IPS DF 19.7 (cell line): Measurements from ENCODE around the gene FGFR2.
"Not testable (repeated sequence)": the region's sequence is repeated elsewhere in the genome, so short reads cannot be mapped to it uniquely, and the experiment has no call there.

ENCODE experiments used
- DNase-seq: peaks from one replicate; pipeline ENCODE4 v3.0.0-alpha.2; 2013; ENCODE audit warnings: low read depth, low spot score

The FGFR2 gene

DNA sequence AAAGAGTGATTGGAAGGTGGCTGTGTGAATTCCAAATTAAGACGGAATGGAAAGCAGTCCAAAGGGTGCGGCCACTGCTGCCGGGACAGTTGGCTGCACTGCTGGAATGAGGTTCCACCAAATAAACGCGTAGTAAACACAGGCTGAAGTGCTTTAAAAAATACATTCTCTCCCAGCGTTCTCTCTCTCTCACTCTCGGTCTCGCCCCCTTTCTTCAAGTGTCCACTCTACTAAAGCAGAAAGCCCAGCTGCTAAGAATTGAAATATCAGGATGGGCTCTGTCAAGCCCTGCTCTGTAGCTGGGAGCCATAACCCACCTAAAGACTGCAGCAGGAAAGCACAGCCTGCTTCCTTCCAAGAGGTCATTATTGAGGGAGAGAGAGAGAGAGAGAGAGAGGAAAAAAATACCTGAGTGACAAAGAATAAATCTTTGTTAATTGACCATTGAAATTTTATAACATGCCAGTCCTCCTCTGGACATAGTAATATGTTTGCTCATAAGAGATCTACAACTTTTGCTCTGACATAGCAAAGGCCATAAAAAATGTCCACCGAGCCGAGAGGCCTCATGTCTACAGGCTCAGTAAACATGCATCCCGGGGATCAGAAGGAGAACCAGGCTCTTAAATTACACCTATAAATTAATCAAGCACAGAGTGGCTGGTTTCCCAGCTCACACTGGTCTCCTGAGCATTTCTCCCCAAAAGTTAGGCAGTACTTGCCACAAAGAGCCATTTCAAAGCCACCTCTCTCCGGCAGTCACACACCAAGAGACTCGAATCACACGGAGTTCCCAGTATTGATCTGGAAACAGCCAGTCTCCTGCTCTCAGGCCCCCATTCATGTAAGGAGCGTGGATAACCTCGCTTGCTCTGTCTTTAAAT is 72.8 kb downstream of the FGFR2 start:
- no peak for DNase-seq

DNA sequence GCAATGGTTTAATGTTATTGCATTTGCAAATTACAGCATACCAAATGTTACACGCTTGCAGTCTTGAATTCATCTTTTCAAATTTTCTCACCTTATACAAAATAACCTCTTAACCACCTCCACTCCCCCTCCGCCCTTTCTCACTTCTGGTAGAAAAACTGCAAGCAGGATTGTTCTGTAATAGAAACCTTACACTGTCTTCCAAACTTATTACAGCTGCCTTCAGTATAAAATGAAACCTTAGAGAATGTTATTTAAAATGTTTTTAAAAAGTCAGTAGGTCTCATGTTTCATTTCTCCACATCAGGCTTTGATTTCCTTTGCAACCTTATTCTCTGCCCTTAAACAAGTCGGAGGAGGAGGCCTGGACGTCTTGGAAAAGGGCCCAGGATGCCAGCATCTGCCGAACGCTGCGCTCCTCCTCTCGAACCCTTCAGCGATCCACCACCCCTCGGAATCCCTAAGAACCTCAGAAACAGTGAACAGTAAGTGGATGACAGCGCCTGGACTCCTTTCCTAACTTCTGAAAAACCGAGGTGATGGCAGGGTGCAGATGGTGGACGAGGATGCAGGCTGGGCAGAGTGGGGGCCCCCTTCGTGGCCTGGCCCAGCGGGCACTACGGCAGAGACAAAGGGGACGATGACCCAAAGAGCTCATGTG is 74.0 kb downstream of the FGFR2 start:
- DNase-seq: no peak

DNA sequence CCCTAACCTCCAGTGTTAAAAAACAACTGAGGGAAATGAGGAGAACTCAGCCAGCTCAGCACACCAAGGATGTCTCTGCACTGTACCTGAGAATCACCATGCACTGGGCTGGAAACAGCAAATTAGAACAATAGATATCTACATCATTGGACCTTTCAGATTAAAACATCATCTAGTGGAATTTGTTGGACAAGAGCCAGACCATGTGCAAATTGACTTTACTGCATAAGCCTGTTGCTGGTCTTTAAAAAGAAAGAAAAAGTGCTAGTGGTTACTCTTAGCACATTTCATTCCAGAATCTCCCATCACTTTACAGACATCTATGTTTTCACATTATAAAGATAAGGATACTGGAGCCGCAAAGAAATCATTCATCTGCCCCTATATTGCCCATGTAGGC is 75.4 kb downstream of the FGFR2 start:
- DNase-seq: no peak

DNA sequence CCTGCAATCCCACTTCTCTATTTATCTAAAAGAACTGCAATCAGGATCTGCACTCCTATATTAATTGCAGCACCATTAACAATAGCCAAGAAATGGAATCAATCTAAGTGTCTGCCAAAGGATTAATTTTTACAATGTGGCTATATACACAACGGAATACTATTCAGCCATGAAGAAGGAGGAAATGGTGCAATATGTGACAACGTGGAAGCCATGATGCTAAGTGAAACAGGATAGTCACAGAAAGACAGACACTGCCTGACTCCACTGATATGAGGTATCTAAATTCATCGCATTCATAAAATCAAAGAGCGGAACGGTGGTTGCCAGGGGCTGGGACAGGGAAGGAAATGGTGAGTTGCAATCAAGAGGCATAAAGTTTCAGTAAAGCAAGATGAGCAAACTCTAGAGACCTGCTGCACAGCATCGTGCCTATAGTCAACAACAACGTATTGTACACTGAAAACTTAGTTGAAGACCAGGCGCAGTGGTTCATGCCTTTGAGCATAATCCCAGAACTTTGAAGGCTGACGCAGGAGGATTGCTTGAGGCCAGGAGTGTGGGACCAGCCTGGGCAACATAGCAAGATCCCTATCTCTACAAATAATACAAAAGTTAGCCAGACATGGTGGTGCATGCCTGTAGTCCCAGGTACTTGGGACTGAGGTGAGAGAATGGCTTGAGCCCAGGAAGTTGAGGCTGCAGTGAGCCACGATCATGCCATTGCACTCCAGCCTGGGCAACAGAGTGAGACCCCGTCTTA is 76.3 kb downstream of the FGFR2 start:
- DNase-seq: no peak

DNA sequence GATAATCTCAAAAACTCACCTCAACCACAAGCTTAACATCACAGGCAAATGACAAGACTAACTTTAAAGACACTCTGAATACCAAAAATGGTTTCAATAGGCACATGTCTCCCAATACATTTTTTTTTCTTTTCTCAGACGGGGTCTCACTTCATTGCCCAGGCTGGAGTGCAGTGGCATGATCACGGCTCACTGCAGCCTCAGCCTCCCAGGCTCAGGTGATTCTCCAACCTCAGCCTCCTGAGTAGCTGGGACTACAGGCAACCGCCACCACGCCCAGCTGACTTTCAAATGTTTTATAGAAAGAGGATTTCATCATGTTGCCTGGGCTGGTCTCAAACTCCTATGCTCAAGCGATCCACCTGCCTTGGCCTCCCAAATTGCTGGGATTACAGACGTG is 77.7 kb downstream of the FGFR2 start:
- DNase-seq: not testable (repeated sequence)

DNA sequence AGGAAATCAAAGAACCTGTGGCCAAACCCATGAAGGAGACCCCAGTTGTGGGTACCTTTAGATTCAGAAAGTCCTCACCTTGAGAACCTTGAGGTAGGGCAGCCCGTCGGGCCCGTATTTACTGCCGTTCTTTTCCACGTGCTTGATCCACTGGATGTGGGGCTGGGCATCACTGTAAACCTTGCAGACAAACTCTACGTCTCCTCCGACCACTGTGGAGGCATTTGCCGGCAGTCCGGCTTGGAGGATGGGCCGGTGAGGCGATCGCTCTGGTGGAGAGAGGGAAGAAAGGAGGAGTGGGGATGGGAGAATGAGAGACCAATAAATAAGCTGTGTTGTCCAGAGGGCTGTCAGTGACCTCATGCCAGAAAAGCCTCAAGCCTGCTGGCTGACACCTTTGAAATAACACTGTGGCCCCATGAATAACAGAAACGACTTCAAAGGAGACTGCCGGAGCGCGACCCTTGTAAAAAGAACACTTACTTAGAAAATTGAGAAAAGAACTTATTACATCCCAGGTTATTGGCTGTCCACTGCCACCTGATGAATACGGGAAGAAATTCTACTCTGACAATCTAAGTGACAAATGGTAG is 78.2 kb downstream of the FGFR2 start:
- DNase-seq: no peak

DNA sequence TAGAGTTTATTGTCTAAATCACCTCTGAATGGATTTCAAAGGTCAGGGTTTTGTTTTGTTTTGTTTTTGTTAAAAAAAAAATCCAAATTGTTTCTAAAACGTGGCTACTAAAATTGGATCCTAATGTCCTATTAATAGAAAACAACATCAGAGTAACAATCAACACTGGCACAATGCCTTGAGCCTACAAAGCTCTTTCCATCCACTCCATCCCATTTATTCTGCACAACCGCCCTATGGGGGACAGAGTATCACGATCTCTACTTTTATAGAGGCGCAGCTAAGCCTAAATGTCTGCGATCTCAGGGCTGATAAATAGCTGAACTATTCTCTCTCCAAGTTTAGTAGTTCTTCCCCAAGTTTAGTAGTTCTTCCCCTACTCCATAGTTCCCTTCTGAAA is 78.8 kb downstream of the FGFR2 start:
- DNase-seq: no peak

DNA sequence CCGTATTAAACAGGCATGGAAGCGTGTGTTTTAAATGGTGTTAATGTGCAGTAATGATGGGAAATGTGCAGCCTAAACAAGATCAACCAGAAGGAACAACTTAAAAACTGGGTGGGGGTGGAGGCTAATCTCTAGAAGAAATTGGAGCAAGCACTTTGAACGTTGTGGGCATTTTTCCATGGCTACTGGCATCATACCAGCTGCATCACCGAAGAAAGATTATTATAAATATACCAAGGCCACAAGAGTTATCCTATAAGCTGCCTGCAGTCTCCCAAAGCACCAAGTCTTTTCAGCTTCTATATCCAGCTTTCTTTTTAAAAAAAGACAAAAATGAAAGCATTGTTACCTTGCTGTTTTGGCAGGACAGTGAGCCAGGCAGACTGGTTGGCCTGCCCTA is 79.9 kb downstream of the FGFR2 start:
- no peak for DNase-seq

DNA sequence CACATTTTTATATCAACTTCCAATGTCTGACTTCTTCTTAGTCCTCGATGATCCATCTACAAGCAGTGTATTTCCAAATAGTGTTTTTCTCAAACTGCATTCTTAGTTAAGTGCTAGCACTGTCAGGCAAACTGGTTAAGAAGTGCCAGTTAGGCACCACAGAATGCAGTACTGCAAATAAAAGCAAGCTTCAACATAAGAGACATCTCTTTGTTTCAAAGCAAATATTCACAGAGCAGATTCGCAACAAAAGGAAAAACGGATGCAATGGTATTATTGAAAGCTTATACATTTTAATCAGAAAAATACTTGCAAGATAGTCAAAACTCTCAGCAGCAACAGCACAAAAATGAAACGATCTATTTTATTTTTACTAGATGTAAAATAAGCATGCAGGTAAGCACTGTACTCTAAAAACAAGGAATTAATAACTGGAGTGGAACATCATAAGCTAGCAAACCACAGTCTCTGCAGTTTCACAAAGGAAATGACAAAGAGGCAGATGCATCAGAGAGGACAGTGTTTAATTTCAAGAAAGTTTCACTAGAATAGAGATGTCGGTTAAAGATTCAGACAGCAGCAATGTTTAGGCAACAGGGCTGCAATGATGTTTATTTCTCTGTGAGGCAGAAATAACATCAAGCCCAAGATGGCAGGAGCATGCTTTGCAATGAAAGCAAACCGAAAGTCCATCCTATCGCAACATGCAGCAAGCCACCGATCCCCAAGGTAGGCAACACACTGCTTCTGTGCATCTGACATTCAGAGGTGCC is 82.0 kb downstream of the FGFR2 start:
- no peak for DNase-seq

DNA sequence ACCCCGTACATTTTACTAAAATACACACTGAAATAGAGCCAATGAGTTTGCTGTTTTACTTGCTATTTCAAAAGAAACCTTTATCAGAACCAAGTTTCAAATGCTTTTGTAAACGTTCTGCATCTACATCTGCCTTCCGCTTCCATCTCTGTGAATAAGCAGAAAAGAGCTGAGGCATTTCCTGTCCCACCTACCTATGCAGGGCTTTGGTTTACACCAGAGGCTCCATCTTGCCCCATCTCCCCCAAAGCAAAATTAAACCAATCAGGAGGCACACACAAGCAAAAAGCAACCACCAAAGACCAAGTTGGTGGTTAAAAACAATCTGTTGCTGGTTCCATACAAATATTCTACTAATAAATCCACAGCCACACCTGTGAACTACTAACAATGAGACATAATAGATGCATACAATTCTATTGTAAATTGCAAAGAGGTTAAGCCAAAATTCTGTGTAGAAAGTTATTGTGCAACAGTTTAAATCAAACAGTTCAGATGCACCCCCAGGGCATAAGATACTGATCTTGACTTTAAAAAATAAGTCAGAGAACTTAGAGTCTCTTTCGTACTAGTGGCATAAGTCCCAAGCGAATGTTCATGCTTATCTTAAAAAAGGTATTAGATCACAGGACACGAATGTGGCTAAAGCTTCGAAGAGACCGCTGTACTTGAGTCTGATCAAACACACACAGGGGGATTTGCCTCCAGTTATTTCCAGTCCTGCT is 83.9 kb downstream of the FGFR2 start:
- no peak for DNase-seq

DNA sequence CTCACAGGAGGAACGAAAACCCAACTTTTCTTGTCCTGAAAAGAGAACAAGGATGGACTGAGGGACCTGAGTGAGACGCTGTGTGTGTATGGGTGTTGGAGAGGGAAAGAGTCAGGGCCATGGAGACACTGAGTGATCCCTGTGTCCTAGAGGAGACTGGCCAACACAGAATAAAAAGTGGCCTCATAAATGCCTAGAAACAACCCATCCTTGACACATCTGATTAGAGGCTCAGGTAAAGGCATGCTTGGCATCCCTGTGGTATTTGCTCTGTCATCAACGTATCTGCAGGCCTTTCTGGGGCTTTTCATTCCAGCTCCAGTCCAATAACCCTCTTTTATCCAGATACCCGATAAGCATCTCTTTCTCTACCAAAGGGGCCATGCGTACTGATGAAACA is 86.3 kb downstream of the FGFR2 start:
- DNase-seq: no peak

DNA sequence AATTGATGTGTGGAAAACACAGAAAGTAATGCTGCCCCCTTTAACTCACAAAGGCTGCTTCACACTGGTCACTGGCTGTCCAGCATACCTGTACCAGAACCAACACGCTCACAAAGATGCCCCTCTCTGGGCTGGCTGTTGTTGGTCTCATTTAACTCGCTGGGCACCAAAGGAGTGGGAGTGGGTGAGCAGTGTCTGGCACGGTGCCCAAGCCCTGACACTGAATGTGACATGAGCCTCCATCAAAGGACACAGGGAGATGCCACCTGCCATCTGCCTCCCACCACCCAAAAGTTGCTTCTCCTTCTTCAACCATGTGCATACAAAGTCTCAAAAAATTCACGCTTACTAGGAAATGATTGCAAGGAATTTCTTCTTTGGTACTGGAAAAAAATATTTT is 86.8 kb downstream of the FGFR2 start:
- no peak for DNase-seq

DNA sequence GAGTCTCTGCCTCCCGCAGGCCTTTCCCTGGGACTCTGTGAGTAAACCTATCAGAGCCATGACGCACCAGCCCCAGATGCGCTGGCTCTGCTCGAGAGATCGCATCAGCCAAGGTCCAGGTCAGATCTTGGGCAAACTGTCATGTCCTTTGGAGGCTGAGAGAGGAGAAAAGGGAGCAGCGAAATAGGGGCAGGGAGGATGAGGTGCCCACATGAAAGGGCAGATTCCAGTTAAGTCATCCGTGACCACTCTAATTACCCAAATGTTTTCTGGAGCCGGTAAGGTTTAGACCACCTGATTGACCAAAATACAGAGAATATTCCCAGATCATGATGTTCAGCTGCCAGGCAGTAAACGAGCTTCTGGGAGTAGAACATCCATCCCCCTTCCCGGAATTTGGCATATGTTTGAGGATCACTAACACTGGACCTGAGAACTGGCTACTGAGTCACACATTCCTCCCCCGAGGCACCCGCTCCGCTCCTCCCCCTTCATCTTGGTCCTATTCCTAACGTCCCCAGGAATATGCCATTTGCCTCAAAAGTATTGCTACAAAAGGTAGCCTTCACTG is 88.0 kb downstream of the FGFR2 start:
- no peak for DNase-seq

DNA sequence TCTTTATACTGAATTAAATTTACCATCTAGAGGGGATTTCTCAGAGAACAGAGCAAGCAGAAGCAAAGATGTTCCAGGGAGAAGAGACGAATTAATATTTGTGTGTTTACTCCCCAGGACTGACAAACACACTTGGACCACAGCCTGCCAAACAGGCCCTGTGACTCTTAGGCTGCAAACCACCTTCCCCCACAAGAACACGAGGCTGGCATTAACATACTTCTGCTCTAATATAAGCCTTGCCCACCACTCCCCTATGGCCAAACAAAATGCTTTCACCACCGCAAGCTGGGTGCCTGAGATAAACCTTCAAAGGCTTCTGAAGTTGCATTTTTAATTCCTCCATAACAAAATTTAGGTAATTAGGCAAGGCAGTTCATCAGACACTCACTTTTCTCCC is 88.4 kb downstream of the FGFR2 start:
- no peak for DNase-seq

DNA sequence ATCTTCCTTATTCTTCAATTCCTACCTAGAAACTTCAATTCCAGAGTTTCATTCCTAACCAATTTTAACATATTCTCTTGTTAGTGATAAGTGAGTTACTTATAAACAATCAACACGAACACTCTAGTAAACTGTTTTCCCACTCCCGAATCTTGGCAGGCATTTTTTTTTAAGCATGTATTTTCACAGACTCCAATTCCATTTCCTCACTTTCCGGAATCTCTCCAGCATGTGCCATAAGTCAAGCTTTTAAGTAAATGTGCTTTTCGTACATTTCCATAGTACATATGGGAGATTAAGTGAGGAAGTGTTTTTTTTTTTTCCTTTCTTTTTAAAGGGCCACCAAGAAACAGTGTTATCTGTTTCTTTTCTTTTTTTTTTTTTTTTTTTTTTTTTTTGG is 89.1 kb downstream of the FGFR2 start:
- DNase-seq: no peak

DNA sequence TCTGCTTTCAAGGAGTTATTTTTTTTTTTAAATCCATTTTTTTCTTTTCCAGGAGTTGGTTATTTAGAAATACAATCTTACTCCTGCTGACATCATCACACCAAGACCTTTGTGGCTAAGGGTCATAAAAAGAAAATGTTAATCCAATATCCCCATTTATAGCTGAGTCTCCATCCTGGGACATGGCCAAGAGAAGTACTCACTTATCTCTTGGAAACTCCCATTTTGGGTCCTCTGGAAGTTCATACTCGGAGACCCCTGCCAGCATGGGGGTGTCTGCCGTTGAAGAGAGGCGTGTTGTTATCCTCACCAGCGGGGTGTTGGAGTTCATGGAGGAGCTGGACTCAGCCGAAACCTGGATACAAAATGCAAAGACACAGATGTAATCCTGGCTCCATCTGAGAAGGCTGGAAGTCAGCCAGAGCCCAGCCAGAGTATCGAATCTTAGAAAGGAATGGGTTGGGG is 94.6 kb downstream of the FGFR2 start:
- DNase-seq: no peak

DNA sequence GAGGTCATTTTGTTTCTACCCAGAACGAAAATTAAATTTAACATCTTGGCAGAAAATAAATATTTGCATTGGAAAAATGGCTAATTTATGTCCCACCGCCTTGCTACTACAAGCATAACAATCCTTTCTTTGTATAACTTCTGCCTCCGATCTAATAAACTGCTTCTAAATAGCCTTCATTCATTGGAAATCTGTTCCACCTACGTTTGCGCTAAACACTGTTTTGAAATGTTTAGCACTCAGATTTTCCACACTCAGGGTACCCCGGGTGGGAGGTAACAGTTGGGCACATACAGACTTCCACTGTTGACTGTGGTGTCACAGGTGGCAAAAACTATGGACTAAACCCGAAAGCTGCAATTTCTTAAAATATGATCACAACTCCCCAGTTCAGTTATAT is 96.4 kb downstream of the FGFR2 start:
- DNase-seq: no peak

DNA sequence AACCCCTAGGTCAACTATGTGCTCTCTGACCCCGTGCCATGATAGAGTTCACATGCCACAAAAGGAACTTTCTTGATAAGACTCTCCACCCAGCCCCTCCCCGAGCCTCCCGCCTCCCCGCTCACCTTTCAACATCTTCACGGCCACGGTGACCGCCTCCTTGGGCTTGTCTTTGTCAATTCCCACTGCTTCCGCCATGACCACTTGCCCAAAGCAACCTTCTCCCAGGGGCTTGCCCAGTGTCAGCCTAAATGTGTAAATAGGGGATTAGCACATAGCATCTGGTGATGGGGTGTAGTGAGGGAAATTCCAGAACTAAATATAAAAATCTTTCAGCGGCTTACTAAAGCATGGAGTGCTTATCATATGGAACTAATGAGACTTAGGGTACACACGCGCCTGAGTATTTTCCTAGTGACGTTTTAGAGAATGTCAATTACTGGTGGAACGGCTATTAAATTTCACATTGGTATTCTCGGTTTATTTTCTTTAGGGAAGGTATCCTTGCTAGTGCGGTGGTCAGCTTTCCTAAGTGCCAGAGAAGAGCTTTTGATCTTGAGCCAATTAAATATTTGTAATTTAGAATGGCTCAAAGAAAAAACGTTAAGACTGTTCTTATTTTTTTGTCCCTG is 97.4 kb downstream of the FGFR2 start:
- DNase-seq: no peak

DNA sequence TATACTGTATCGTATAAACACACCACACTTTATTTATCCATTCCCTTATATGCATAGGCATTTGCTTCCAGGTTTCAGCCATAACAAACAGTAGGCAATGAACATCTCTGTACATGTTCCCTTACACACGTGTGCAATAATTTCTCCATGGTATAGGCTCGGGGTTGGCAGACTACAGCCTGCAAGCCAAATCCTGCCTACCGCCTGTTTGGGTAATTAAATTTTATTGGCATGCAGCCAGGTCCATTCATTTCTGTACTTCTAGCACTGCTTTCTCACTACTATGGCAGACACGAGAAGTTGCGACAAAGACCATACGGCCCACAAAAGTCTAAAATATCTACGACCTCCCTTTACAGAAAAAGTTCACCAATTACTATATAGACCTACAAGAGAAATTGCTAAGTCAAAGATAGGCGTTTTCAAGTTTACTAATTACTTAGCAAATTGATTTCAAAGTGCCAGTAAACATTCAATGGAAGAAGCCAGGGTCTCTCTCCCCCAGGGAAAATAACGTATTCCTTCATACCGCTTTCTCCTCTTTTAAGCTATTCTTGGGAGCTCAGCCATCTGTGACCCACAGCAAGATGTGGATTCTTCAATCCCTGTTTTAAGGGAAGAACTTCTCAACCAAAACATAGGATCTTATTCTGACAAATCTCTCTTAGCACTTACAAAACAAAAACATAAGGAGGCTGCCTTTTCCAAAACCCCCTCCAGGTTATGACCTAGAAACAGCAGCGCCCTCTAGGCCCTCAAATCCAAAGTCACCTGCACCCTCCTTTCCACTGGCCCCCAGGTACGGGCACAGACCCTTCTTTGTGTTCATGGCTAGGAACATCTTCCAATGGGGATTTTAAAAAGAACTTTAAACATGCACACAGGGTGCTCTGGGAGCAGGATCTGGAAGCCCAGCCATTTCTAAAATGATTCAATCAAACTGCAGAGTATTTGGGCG is 100.5 kb downstream of the FGFR2 start:
- DNase-seq: no peak
